Measurements from ENCODE around the gene NAPB. TPM values are rescaled to one million over a fixed set of nuclear protein-coding genes. Genes with fewer than 3 reads are reported as not detected.
"Not testable (repeated sequence)": the region's sequence is repeated elsewhere in the genome, so short reads cannot be mapped to it uniquely, and the experiment has no call there.

The NAPB gene
- total RNA-seq, 1 donor from 2014 or later: 7.5 TPM

DNA sequence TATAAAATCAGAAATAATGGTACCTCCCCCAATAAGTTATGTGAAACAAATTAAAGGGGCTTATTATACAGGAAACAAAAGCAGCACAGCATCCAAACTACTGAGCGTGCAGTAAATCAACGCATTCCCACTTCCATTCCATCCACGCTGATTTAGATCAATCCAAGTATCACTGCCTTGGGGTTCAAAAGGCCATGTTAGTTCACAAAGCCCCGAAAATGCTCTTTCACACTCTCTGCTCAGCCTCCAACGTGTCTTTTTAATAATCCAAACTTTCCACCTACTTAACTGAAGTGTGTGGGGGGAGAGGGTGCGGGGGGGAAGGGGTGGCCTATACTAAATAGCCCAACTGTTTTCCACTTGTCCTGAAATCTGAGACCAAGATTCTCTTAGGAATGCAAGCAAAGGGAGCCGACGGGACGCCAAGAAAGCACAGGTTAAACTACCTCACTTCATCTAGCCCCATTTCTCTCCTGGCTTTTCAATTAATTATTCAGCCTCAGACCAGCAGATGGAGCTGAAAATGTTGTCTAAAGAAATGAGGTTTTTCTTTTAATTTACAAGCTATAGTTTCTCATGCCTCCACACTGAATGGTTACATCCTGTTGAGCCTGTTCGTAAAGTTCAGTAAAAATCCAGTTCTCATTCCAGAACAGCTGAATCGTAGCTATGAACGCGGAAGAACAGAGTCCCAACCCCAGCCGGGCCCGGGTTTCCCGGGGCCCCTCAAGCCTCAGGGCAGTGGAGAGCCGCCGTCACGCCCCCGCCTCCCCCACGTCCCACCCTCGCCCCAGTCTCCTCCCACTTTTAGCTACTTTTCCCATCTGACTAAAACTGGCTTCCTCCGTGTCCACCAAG lies 71.7 kb downstream of the NAPB start:
- no peak for DNase-seq (ENCODE audit: extremely low read depth, low read depth, low spot score)

- not testable (repeated sequence) for DNase-seq (ENCODE audit: extremely low read depth, low read depth, low spot score)
Measured at GRCh38 chr20:23348510-23348909, 72.8 kb downstream of the NAPB start.

- DNase-seq (ENCODE audit: extremely low read depth, low read depth, low spot score): no peak
Measured at GRCh38 chr20:23347791-23348190, 73.5 kb downstream of the NAPB start.

DNA sequence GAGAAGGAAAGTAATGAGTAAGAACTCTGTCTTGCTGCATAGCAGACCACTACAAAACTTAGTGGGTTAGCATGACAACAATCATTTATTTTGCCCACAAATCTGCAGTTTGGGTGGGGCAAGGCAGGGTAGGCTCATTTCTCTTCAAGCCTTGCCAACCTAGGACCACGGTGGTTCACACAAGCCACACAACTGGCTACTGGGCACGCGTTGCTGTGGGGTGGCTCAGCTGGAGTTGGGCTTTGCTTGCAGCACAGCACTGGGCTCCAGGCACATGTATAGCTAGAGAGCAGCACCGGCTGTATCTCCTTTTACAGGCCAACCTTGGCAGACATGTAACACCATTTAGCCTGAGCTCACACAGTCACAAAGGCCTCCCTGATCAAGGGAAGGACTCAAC lies 75.3 kb downstream of the NAPB start:
- no peak for DNase-seq (ENCODE audit: extremely low read depth, low read depth, low spot score)

- no peak for DNase-seq (ENCODE audit: extremely low read depth, low read depth, low spot score)
Measured at GRCh38 chr20:23344336-23344735, 77.0 kb downstream of the NAPB start.

GRCh38 chr20:23343590-23343989 lies 77.7 kb downstream of the NAPB start:
- DNase-seq (ENCODE audit: extremely low read depth, low read depth, low spot score): no peak

GRCh38 chr20:23341073-23341472 lies 80.2 kb downstream of the NAPB start:
- DNase-seq (ENCODE audit: extremely low read depth, low read depth, low spot score): no peak

GRCh38 chr20:23340524-23340923 lies 80.8 kb downstream of the NAPB start:
- no peak for DNase-seq (ENCODE audit: extremely low read depth, low read depth, low spot score)

DNA sequence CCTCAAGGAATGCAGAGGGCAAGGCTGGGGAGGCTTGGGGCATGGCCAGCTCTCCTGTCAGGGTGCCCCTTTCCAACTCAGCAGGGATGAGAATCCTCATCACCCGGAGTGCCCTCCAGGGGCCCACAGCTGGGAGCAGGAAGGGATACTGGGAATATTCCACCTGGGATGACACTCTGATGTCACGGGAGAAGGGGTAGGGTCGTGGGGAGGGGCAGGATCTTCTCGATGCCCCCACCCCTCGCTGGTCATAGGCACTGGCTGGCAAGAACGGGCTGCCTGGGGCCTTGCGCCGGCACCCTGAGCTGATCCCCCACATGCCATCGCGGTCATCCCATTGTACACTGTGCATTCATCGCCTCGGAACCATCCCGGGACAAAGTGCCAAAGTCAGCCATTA lies 81.3 kb downstream of the NAPB start:
- no peak for DNase-seq (ENCODE audit: extremely low read depth, low read depth, low spot score)

GRCh38 chr20:23337312-23337711 lies 84.0 kb downstream of the NAPB start:
- DNase-seq (ENCODE audit: extremely low read depth, low read depth, low spot score): no peak

- DNase-seq (ENCODE audit: extremely low read depth, low read depth, low spot score): no peak
Measured at GRCh38 chr20:23336476-23336875, 84.8 kb downstream of the NAPB start.

GRCh38 chr20:23335521-23335920 lies 85.8 kb downstream of the NAPB start:
- no peak for DNase-seq (ENCODE audit: extremely low read depth, low read depth, low spot score)

DNA sequence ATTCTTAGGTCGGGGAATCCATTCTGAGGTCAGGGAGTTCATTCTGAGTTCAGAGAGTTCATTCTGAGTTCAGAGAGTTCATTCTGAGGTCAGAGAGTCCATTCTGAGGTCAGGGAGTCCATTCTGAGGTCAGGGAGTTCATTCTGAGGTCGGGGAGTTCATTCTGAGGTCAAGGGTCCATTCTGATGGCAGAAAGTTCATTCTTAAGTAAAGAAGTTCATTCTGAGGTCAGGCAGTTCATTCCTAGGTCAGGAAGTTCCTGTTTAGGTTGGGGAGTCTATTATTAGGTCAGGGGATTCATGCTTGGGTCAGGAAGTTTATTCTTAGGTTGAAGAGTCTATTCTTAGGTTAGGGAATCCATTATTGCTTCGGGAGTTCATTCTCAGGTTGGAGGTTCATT lies 87.2 kb downstream of the NAPB start:
- DNase-seq (ENCODE audit: extremely low read depth, low read depth, low spot score): no peak

DNA sequence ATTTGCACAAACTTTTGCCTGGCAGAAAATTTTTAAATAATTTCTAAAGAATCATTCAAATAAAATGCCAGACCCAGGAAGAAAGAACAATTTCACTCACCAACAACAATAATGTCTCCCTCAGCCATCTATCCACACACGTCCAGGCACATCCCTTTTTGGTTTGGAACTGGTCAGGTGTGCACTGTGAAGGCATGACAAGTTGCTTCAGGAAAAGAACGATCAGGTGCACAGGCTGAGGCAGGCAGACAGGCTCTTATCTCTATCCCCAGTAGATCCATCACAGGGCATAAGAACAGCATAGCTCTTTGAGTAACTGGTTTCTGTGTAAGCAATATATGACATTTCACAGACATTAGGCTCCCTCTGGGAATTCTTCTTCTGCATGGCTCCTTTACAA lies 88.8 kb downstream of the NAPB start:
- DNase-seq (ENCODE audit: extremely low read depth, low read depth, low spot score): no peak

DNA sequence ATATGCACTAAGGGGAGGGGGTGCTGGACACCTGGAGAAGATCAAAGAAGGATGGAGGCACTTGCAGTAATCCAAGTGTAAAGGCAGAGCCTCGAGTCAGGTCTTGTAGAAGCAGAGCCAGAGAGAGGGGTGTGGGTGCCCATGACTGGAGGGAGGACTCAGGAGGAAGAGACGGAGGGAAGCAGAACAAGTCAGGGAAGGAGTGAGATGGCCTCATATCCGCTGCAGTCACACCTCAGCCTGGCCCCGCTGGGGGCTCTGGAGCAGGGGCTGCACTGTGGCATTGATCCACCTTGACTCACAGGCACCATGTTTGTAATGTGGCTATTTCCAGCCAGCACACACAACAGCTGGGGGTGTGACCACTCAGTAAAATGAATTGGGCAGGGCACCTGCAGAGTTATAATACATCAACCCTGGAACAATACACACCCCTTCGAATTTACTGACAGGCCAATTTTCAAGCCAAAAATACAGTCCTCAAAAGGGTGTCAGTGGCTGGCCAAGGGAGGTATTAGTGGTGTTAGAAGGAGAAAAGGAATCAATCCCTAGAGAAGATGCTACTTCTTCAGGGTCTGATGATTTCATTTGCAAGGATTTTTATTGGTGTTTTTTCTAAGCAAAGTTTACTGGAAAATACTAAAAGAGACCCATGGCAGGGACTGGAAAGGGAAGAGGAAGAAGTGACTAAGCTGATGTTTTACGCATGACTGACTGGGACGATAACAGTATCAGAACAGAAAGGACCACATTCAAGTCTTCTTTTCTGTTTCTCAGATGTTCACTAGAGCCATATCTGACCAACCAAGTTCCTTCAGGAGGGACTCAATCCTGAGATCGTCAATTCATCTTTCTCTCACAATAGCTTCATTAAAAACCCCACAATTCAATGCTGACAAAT lies 89.6 kb downstream of the NAPB start:
- DNase-seq (ENCODE audit: extremely low read depth, low read depth, low spot score): no peak

- no peak for DNase-seq (ENCODE audit: extremely low read depth, low read depth, low spot score)
Measured at GRCh38 chr20:23327617-23328333, 93.5 kb downstream of the NAPB start.

DNA sequence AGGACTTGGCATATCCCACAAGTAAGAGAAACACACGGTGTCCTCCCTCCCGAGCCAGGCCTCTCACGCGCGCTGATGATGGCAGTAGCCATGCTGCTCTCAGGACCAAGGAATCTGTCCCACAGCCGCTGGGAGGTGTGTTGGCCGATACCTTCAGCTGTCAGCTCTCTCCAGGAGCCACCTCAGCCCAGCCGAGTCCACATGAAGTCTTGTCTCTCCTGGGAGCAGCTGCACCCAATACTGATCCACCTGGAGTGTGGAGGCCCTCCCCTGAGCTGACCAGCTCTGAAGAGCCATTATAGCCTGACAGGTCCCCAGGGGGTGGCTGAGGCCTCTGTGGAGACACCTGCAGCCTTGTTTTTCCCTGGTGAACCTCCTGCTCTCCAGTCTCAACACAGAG lies 94.5 kb downstream of the NAPB start:
- no peak for DNase-seq (ENCODE audit: extremely low read depth, low read depth, low spot score)

DNA sequence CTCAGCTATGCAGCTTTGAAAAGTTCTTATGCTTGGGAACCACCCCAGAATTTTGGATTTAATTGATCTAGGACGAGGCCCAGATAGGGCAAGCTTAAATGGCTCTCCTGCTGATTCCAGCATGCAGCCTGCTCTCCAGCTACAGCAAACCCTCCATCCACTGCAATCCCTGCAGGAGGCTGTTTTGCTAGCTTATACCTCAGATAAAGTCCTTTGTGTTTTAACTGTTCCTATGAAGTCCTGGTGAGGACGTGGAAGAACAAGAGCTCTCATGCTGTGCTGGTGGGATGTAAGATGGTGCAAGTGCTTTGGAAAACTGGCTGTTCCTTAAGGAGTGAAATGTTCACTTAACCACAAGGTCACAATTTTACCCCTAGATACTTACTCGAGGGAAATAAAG lies 96.2 kb downstream of the NAPB start:
- DNase-seq (ENCODE audit: extremely low read depth, low read depth, low spot score): no peak
